ENCODE measurements around the gene COPG2. TPM values are rescaled to one million over a fixed set of nuclear protein-coding genes. Genes with fewer than 3 reads are reported as not detected.

The COPG2 gene
- total RNA-seq, 1 experiment from 2014 or later = 77.7 TPM

DNA sequence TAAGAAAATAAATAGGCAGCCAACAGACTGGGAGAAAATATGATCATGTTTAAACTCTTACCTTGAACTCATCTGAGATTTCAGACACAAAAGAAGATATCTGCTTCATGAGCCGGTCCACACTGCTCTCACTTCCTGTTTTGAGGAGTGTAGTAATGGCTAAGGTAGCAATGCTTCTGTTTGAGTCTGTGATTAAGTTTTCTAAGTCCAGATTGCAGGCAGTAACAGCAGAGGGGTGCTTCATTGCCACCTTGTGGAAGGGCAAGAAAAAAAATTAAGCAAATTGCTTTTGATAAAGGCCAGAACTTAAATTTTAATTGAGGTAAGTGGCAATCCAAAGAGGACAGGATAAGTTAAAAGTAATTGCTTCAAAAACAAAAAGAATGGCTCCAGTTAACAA lies 107.6 kb downstream of the COPG2 start:
- TF ChIP-seq, protein P1, sequence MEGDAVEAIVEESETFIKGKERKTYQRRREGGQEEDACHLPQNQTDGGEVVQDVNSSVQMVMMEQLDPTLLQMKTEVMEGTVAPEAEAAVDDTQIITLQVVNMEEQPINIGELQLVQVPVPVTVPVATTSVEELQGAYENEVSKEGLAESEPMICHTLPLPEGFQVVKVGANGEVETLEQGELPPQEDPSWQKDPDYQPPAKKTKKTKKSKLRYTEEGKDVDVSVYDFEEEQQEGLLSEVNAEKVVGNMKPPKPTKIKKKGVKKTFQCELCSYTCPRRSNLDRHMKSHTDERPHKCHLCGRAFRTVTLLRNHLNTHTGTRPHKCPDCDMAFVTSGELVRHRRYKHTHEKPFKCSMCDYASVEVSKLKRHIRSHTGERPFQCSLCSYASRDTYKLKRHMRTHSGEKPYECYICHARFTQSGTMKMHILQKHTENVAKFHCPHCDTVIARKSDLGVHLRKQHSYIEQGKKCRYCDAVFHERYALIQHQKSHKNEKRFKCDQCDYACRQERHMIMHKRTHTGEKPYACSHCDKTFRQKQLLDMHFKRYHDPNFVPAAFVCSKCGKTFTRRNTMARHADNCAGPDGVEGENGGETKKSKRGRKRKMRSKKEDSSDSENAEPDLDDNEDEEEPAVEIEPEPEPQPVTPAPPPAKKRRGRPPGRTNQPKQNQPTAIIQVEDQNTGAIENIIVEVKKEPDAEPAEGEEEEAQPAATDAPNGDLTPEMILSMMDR (conservative IDR thresholded peaks at IDR 0.05) = peak; percentile 45
- Histone ChIP-seq H4K91ac (ENCODE audit: insufficient read length, low read depth, low read length) (no peak overlapping the region), H2BK120ac (ENCODE audit: low read depth, low read length, poor library complexity, severe bottlenecking) (no peak overlapping the region), H3K23me2 (ENCODE audit: insufficient read length, low read depth, low read length, poor library complexity, severe bottlenecking) (no peaks in the 10 kb centered on the region), H2BK20ac (ENCODE audit: low read depth, low read length, poor library complexity, severe bottlenecking) (no peak overlapping the region), H3T11ph (ENCODE audit: low read length) (no peak overlapping the region), H2AK5ac (ENCODE audit: insufficient read length, low read length) (no peak overlapping the region), H2BK15ac (ENCODE audit: low read depth, low read length) (no peak overlapping the region), H3K56ac (ENCODE audit: insufficient read length, low read depth, low read length) (no peak overlapping the region), H3K79me1 (ENCODE audit: insufficient read depth, low read depth, low read length, poor library complexity, severe bottlenecking) (no peaks in the 10 kb centered on the region), H4K5ac (ENCODE audit: insufficient read length, low read depth, low read length) (no peak overlapping the region), H3K4me2 (ENCODE audit: insufficient read depth, insufficient read length, low read length) (no peak overlapping the region), H4K20me1 (ENCODE audit: control insufficient read depth, insufficient read depth, insufficient read length) (no peaks in the 10 kb centered on the region), H3K4me1 (ENCODE audit: insufficient read depth, low read length) (no peaks in the 10 kb centered on the region), H3K27ac (ENCODE audit: insufficient read length, low read depth, low read length) (no peak overlapping the region), H3K14ac (ENCODE audit: insufficient read depth, low read length) (no peak overlapping the region), H3K4ac (ENCODE audit: low read depth, low read length) (no peak overlapping the region), H3K9ac (ENCODE audit: extremely low read depth, insufficient read length, low read length) (no peak overlapping the region), H3K9me3 (ENCODE audit: control insufficient read depth, low read depth, low read length) (no peaks in the 10 kb centered on the region), H4K8ac (replicated peaks; ENCODE audit: insufficient read length, low read depth, low read length) (no peak overlapping the region), H2BK5ac (ENCODE audit: insufficient read length, low read length) (no peak overlapping the region), H3K23ac (ENCODE audit: insufficient read length, low read depth, low read length) (no peak overlapping the region), H2AFZ (ENCODE audit: low read length) (no peak overlapping the region), H3K27me3 (ENCODE audit: insufficient read depth, low read length) (no peaks in the 10 kb centered on the region), H2BK12ac (ENCODE audit: insufficient read length, low read depth, low read length) (no peak overlapping the region), H3K79me2 (ENCODE audit: insufficient read depth, low read length) (no peaks in the 10 kb centered on the region), H3K18ac (ENCODE audit: insufficient read length, low read depth, low read length) (no peak overlapping the region)
- peaks cover 7 to 8% of the 10 kb centered on the region in 2 experiments for H3K9me3 Mint-ChIP-seq
- H3K4me1 Mint-ChIP-seq = no peaks in the 10 kb centered on the region
- no CpG with 5 or more reads among the region's 1 CpG for WGBS (ENCODE audit: extremely low coverage, insufficient read length, low lambda C conversion rate)
- H3K36me3 Mint-ChIP-seq (ENCODE audit: insufficient read depth in 1 of 3, low read depth in 3 of 3) = peaks cover 9 to 26% (median 24%) of the 10 kb centered on the region in 3 experiments
- H3K4me3 Mint-ChIP-seq = no peak overlapping the region
- no peaks in the 10 kb centered on the region for H3K27me3 Mint-ChIP-seq (ENCODE audit: low read depth)
- no peak overlapping the region for H3K27ac Mint-ChIP-seq
- DNase-seq = no peak
